B cell (primary cell): Measurements from ENCODE around the gene IL31.

Experiments
- CTCF ChIP-seq: fragments of 200-600 bp; IDR thresholded peaks from one replicate; pipeline ENCODE4 v1.8.0; 2022; ENCODE audit warnings: antibody characterized with exemption, mild to moderate bottlenecking
- EZH2 ChIP-seq: IDR thresholded peaks from 2 replicates; pipeline ENCODE4 v1.6.1; 2012; ENCODE audit warnings: borderline replicate concordance, low read depth, mild to moderate bottlenecking, moderate library complexity, low read length; ENCODE audit not compliant: insufficient read depth, poor library complexity, severe bottlenecking

- TF ChIP-seq CTCF (no peak), EZH2 (no peak)
Measured at GRCh38 chr12:122123761-122124145, 50.3 kb downstream of the IL31 start.
